ENCODE data around the gene NRG3.

DNA sequence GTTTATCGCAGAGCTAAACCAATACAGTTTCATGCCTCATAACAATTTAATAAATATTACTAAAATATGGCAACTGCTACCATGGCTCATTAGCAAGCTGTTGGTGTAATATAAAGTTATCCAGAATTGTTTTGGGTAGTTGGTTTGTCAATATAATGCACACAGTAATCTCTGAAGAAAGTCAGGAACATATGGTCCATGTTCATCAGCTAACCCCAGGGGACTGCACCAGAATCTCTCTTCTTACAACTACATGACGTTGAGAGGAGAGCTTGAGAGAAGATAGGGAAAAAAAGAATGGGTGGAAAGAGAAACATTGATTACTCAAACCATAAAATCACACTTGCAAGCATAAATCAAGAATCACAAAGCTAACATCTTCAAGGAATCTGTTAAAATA is 333.7 kb downstream of the NRG3 start:
- TF ChIP-seq, protein P1, sequence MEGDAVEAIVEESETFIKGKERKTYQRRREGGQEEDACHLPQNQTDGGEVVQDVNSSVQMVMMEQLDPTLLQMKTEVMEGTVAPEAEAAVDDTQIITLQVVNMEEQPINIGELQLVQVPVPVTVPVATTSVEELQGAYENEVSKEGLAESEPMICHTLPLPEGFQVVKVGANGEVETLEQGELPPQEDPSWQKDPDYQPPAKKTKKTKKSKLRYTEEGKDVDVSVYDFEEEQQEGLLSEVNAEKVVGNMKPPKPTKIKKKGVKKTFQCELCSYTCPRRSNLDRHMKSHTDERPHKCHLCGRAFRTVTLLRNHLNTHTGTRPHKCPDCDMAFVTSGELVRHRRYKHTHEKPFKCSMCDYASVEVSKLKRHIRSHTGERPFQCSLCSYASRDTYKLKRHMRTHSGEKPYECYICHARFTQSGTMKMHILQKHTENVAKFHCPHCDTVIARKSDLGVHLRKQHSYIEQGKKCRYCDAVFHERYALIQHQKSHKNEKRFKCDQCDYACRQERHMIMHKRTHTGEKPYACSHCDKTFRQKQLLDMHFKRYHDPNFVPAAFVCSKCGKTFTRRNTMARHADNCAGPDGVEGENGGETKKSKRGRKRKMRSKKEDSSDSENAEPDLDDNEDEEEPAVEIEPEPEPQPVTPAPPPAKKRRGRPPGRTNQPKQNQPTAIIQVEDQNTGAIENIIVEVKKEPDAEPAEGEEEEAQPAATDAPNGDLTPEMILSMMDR (IDR thresholded peaks at IDR 0.05): no peak
- TF ChIP-seq EP300 (IDR thresholded peaks at IDR 0.05): no peak

Measured in upper lobe of left lung (tissue), 4 donors.